Astrocyte (in vitro differentiated cells and primary cell): Measurements from ENCODE around the gene RNF186.

Experiments used
- EZH2 ChIP-seq: IDR thresholded peaks from 2 replicates; pipeline ENCODE4 v1.6.1; 2012; ENCODE audit warnings: mild to moderate bottlenecking, low read length, inconsistent platforms; ENCODE audit not compliant: insufficient read depth
- TF ChIP-seq, protein P1 (sequence below): IDR thresholded peaks from 2 replicates; pipeline ENCODE4 v1.5.1; 2011; ENCODE audit warnings: low read depth, mild to moderate bottlenecking, inconsistent platforms, low read length, moderate library complexity; ENCODE audit not compliant: insufficient read depth

DNA sequence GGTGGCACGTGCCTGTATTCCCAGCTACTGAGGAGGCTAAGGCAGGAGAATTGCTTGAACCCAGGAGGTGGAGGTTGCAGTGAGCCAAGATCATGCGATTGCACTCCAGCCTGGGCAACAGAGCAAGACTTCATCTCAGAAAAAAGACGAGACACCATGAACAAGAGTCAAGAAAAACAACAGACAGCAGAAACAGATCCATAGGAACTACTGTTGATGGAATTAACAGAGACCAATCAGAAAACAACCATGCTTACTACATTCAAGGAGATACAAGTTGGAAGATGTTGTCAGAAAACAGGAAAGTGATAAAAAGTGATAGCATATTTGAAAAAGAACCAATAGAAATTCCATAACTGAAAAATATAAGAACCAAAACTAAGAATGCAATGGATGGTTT, 47.9 kb upstream of the RNF186 start:
- TF ChIP-seq, protein P1, sequence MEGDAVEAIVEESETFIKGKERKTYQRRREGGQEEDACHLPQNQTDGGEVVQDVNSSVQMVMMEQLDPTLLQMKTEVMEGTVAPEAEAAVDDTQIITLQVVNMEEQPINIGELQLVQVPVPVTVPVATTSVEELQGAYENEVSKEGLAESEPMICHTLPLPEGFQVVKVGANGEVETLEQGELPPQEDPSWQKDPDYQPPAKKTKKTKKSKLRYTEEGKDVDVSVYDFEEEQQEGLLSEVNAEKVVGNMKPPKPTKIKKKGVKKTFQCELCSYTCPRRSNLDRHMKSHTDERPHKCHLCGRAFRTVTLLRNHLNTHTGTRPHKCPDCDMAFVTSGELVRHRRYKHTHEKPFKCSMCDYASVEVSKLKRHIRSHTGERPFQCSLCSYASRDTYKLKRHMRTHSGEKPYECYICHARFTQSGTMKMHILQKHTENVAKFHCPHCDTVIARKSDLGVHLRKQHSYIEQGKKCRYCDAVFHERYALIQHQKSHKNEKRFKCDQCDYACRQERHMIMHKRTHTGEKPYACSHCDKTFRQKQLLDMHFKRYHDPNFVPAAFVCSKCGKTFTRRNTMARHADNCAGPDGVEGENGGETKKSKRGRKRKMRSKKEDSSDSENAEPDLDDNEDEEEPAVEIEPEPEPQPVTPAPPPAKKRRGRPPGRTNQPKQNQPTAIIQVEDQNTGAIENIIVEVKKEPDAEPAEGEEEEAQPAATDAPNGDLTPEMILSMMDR = no peak
- no peak for TF ChIP-seq EZH2
